Stimulated activated CD4-positive, alpha-beta T cell treated with anti-CD3 and anti-CD28 coated beads, Interleukin-2, amount 100 ng/mL, for 4 hours (primary cell): ENCODE data around the gene DCUN1D2.
"Not testable (repeated sequence)": the region's sequence is repeated elsewhere in the genome, so short reads cannot be mapped to it uniquely, and the experiment has no call there.

Experiments used
- DNase-seq: peaks from one replicate; pipeline ENCODE4 v3.0.0-alpha.2; 2020; ENCODE audit warnings: low read depth

DCUN1D2 gene

GRCh38 chr13:113464476-113464875 lies 26.0 kb downstream of the DCUN1D2 start:
- no peak for DNase-seq

DNA sequence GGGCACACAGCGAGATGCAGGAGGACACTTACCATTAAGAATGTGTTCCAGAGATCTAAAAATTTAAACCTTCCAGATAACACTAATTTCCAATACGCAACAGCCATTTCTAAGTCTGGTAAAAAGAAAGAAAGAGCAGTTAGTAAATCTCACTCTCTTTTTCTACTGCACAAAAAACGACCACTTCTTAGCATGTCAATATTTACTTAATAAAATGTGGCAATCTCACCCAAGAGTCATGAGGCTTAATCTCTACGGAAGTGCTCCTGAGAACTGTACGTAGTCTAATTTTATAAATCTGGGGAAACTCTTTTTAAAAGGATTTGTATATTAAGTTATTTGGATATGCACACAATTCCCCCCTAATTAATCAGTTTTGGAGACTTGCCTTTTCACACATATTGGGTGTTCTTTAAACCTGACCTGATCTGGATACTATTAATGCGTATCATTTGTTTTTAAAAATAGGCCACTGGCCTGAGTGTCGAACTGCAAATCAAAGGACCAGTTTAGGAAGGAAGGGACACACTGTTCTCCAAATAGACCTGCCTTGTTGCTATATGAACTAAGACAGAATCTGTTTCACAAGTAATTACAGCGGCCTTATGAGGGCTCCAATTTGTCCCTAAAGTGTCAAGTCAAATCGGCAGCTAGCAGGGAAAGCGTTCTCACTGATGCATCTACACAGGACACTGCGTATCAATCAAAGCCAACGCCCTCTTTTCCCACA lies 29.3 kb downstream of the DCUN1D2 start:
- DNase-seq = no peak

DNA sequence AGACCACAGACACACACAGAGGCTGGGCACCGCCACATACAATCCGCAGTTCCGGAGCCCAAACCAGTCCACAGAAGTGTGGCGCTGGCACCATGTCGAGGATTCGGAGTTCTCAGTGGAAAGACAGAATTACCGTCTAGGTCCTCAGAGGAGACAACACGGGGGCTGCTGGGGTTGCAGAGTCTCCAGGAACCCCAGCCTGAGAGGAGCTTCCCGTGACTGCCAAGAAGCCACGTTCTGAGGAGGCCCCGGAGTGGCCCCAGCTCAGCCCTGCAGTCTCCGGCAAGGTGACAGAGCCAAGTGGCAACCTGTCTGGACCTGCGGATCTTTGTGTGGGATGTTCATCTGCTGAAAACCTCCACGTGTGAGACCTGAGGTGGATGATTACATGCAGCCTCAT lies 29.9 kb downstream of the DCUN1D2 start:
- no peak for DNase-seq

DNA sequence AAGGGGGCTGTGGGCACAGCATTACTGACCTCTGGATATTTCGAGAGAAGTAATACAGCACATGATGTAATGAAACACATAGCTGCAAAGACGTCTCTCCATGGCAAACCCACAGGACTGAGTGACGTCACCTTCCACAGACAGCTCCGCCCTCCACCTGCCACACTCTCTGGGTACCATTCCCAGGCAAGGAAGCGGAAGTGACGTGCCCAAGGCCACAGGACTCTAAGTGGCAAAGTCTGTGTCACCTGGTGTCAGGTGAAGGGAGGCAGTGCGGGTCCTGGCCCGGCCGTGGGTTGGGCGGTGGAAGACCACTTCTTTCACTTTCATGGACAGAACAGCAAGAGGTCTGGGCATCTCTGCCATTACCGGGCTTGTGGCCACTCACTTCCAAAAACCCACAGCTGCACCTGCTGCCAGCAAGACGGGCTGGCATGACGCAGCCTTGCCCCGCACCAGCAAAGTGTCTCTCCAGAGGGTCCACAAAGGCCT lies 30.4 kb downstream of the DCUN1D2 start:
- DNase-seq = no peak

GRCh38 chr13:113458253-113459065 lies 32.1 kb downstream of the DCUN1D2 start:
- no peak for DNase-seq

DNA sequence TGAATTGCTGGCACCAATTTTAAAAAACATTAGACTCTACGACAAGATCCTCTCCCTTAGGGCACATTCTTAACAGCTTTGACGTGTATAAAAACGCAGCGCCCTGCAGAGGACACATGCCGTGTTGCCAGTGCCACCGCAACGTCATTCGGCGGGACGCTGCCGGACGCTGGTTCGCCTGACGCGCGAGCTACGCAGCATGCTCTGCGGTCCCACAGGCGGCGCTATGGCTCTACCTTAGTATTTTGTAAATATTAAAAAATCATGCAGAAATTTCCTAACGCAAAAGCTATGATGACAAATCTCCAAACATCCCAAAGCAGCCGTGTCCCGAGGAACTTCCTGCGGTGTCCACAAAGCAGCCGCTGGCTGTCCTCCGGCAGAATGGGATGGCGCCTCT lies 33.0 kb downstream of the DCUN1D2 start:
- no peak for DNase-seq

- no peak for DNase-seq
These were observed 34.3 kb downstream of the DCUN1D2 start for GRCh38 chr13:113456116-113456702.

DNA sequence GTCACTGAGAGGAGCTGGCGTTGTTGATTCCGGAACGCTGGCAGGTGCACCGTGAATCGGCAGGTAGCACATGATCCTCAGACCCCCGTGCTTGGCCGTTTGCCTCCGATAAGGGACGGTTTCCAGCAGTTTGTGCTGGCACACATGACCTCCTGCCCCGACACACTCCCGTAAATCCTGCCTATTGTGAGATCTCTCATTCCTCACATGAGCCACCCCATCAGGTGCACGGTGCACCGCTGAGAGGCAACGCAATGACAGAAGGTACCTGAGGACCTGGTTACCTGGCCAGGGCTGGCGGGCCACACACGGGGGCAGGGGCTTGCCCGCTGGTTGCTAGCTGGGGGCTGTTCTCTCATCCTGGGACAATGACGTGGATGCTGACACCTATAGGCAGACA lies 35.1 kb downstream of the DCUN1D2 start:
- DNase-seq = no peak

GRCh38 chr13:113454936-113455335 lies 35.6 kb downstream of the DCUN1D2 start:
- DNase-seq = no peak

DNA sequence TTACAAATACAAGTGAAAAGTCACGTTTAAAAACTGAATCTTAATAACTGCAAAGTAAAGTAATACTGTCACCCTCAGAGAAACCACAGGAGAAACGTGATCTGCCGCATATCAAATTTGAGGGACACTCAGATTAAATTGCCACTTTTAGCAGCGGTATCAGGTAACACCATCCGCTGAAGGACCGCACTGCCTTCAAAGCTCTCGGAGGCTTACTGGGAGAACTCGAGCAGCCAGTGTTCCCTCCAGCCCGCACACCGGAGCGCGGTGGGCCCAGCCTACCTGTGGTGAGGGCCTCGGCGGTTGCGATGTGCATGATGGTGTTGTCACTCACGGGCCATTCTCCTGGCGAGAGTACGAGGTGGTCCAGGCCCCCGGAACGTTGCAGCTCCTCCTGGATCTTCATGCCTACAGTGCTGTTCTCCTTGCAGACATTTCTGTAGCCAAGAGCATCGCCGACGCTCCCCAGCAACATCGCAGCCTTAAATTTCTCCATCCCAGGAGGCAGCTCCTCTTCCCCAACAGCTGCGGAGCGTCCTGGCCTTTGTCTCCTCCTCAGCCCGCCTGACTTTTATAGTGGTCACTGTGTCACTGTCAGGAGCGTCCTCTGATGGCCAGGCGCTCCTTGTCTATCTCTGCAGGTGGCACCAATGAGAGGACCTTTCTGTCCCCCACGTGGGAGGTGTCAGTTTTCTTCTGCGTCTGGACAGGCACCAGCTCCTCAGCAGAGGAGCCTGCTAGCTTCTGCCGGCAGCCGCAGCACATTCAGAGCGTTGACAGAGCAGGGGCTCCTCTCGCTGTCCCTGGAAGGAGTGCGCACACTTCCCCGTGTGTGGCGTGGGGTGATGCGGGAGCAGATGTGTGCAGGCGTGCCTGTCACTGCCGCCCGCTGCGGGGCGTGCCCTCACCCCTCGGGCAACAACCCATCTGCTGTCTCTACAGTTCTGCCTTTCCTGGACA lies 37.3 kb downstream of the DCUN1D2 start, which contains the start of gene ADPRHL1:
TSS of gene ADPRHL1 (minus strand) at position 547 of the 960 bp plus-strand sequence. CDS start at position 496, 51 bp downstream.
- DNase-seq = no peak

GRCh38 chr13:113452466-113452865 lies 38.0 kb downstream of the DCUN1D2 start:
- DNase-seq = no peak

DNA sequence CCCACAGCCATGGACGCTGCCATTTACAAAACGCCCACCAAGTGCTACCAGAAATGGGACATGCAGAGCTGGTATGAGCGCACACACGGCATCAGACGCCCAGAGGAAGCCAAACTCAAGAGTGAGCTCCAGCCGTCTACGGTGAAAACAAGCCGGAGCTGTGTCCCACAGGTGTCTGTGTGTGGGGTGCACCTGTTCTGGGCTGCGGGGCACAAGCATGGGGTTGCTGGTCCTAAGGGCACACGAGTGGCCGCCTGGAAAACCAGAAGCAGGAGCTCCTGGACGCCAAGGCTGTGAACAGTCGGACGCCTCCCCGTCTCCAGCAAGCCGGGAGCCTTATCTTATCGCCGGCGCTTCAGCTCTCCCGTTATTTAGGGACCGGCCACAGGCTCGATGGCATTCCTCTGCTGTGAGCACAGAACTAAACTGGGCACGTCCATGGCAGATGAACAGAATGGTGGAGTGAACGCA lies 38.5 kb downstream of the DCUN1D2 start:
- DNase-seq = no peak

DNA sequence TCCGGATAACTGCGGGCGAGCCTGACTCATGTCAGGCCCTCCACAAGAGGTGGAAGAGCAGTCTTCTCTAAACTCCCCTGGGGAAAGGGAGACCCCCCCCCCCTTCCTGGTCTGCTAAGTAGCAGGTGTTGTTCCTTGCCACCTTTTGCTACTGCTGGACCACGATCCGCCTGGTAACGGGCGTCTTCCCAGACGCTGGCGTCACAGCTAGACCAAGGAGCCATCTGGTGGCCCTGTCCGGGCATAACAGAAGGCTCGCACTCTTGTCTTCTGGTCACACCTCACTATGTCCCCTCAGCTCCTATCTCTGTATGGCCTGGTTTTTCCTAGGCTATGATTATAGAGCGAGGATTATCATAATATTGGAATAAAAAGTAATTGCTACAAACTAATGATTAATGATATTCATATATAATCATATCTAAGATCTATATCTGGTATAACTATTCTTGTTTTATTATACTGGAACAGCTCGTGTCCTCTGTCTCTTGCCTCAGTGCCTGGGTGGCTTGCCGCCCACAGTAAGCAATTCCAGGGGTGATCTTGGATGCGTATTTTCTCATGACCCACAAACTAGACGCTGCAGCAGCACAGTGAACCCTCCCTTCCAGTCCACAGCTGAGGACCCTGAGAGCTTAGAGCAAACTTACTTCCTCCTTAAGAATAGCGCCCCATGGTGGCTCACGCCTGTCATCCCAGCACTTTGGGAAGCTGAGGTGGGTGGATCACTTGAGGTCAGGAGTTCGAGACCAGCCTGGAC lies 39.5 kb downstream of the DCUN1D2 start:
- DNase-seq = not testable (repeated sequence)

DNA sequence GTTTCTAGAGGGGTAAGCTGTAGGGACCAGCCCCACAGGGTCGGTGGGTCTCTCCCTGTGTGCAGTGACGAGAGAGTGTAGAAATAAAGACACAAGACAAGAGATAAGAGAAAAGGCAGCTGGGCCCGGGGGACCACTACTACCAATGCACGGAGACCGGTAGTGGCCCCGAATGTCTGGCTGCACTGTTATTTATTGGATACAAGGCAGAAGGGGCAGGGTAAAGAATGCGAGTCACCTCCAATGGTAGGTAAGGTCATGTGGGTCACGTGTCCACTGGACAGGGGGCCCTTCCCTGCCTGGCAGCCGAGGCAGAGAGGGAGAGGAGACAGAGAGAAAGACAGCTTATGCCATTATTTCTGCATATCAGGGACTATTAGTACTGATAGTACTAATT lies 40.2 kb downstream of the DCUN1D2 start:
- DNase-seq = not testable (repeated sequence)

GRCh38 chr13:113449693-113450347 lies 40.7 kb downstream of the DCUN1D2 start:
- no peak for DNase-seq

- no peak for DNase-seq
These were observed 41.4 kb downstream of the DCUN1D2 start for GRCh38 chr13:113448885-113449692.

GRCh38 chr13:113448545-113448884 lies 42.0 kb downstream of the DCUN1D2 start:
- no peak for DNase-seq

DNA sequence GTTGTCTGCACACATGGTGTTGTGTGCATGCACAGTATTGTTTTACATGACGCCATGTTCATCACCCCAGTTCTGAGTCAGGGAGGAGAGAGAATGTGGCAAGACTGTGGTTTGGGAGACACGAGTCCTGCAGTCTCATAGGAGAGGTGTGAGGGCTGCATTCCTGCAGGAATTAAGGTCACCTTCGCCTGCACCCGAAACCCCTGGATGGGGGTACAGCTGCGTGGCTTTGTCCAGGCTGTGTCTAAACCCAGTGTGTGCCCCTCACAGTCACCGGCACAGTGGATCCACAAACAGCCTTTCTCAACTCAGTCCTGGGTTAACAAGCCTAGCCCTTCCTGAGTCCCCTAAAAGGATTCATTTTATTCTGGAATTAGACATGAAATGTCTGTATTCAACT lies 42.9 kb downstream of the DCUN1D2 start:
- DNase-seq = no peak

GRCh38 chr13:113446488-113446854 lies 44.0 kb downstream of the DCUN1D2 start:
- no peak for DNase-seq
